Thyroid gland (tissue), 4 donors: ENCODE data around the gene B3GNT7.

Experiments
- POLR2A ChIP-seq, 2 donors: fragments of 450-650 bp; IDR thresholded peaks; one replicate each; pipeline ENCODE4 v1.6.1; 2017; ENCODE audit warnings: antibody characterized with exemption in 2 of 2, mild to moderate bottlenecking in 2 of 2, moderate library complexity in 1 of 2
- TF ChIP-seq, protein P1 (sequence below), 6 experiments: fragments of 200-600 bp in 3 of 6; fragments of 450-650 bp in 3 of 6; sonication (generic) in 3 of 6; IDR thresholded peaks; one replicate each; pipeline ENCODE4 v1.5.1; 2016 to 2019; ENCODE audit warnings: antibody characterized with exemption in 6 of 6, mild to moderate bottlenecking in 2 of 6, inconsistent platforms in 1 of 6, moderate library complexity in 1 of 6

DNA sequence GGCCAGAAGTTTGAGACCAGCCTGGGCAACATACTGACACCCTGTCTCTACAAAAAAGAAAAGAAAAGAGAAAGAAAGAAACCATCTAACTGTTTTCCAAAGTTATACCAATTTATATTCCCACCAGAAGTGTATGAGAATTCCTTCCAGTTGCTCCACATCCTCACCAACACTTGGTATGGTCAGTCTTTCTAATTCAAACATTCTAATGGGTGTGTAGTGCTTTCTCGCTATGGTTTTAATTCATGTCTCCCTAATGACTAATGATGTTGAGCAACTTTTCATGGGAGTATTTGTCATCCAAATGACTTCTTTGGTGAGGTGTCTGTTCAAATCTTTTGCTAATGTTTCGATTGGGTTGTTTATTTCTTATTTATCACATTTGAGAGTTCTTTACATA, 10.5 kb upstream of the B3GNT7 start:
- TF ChIP-seq, protein P1, sequence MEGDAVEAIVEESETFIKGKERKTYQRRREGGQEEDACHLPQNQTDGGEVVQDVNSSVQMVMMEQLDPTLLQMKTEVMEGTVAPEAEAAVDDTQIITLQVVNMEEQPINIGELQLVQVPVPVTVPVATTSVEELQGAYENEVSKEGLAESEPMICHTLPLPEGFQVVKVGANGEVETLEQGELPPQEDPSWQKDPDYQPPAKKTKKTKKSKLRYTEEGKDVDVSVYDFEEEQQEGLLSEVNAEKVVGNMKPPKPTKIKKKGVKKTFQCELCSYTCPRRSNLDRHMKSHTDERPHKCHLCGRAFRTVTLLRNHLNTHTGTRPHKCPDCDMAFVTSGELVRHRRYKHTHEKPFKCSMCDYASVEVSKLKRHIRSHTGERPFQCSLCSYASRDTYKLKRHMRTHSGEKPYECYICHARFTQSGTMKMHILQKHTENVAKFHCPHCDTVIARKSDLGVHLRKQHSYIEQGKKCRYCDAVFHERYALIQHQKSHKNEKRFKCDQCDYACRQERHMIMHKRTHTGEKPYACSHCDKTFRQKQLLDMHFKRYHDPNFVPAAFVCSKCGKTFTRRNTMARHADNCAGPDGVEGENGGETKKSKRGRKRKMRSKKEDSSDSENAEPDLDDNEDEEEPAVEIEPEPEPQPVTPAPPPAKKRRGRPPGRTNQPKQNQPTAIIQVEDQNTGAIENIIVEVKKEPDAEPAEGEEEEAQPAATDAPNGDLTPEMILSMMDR (IDR thresholded peaks at IDR 0.05) = no peak
- no peak for TF ChIP-seq POLR2A (IDR thresholded peaks at IDR 0.05)
